Immature natural killer cell (primary cell): ENCODE data around the gene DHRS11. TPM values are rescaled to one million over a fixed set of nuclear protein-coding genes. Genes with fewer than 3 reads are reported as not detected.

Experiments
- DNase-seq, 3 donors: peaks; one replicate each; pipeline ENCODE4 v3.0.0; 2022; ENCODE audit warnings: mixed read lengths in 1 of 3
- H3K27ac Mint-ChIP-seq, 6 donors: one replicate each; pipeline ENCODE4 v1.8.0; 2020; ENCODE audit warnings: mixed read lengths in 6 of 6, mild to moderate bottlenecking in 5 of 6, inconsistent platforms in 4 of 6, moderate library complexity in 3 of 6
- H3K27me3 Mint-ChIP-seq, 3 donors: one replicate each; pipeline ENCODE4 v1.8.0; 2020 to 2021; ENCODE audit warnings: low read depth in 3 of 3, mild to moderate bottlenecking in 3 of 3, mixed read lengths in 3 of 3, moderate library complexity in 3 of 3, inconsistent platforms in 1 of 3
- H3K36me3 Mint-ChIP-seq, 3 donors: one replicate each; pipeline ENCODE4 v1.8.0; 2020; ENCODE audit warnings: mixed read lengths in 3 of 3, inconsistent platforms in 2 of 3, mild to moderate bottlenecking in 2 of 3
- H3K4me1 Mint-ChIP-seq, 2 donors: one replicate each; pipeline ENCODE4 v1.8.0; 2020; ENCODE audit warnings: inconsistent platforms in 2 of 2, mild to moderate bottlenecking in 2 of 2, mixed read lengths in 2 of 2, moderate library complexity in 1 of 2
- H3K4me3 Mint-ChIP-seq, 5 donors: one replicate each; pipeline ENCODE4 v1.8.0; 2020; ENCODE audit warnings: mild to moderate bottlenecking in 5 of 5, mixed read lengths in 5 of 5, inconsistent platforms in 3 of 5, moderate library complexity in 3 of 5
- H3K9me3 Mint-ChIP-seq, 6 donors: one replicate each; pipeline ENCODE4 v1.8.0; 2020; ENCODE audit warnings: mild to moderate bottlenecking in 6 of 6, mixed read lengths in 6 of 6, inconsistent platforms in 4 of 6, moderate library complexity in 3 of 6
- polyA plus RNA-seq, 3 donors: library from polyadenylated mRNA; unstranded; fragments of 300-500 nt; fragmentation: Illumina TruSeq; gene quantifications; one replicate each; pipeline ENCODE4 v1.2.3, GENCODE V29; 2021

Gene DHRS11
- polyA plus RNA-seq, 3 donors from 2014 or later = 3.3 to 6.0 TPM; not detected in 1

DNA sequence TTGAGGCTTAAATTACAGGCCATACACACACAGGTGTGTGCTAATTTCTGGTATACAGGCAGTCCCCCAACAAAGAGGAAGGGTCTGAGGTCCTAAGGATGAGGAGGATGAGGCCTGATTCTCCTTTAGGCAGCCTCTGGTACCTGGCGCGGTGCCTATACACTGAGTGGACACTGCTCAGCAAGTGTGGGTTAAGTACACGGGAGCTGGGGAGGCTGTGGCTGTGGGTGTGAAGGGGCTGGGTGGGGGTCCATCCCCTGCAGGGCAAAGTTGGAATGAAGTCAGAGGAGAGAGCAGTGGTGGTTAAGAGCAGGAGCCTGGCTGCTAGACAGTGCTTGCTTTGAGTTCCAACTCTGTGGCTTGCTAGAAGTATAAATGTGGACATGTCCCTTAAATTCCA, 20.6 kb downstream of the DHRS11 start:
- Mint-ChIP-seq H3K27ac (no peak overlapping the region), H3K4me3 (no peak overlapping the region), H3K9me3 (no peaks in the 10 kb centered on the region), H3K27me3 (peaks cover 0 to 5% (median 0%) of the 10 kb centered on the region in 3 donors), H3K4me1 (peaks cover 15 to 16% of the 10 kb centered on the region in 2 donors), H3K36me3 (no peaks in the 10 kb centered on the region)
- DNase-seq = no peak

DNA sequence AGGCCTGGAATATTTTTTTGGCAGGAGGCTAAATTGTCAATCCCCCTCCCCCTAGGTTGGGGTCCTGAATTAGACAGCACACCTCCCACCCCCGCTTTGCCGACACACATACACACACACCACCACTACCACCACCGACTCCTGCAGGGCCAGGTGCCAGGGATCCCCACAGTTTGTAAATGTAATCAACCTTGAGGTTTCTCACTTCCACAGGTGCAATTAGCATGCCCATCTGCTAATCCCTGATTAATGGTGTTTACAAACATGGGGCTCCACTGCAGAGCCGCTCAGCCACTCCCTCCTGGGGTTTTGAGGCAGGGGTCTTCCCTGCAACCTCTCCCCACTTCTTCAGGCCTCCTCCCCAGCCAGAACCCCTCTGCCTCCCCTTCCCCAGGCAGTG, 21.5 kb downstream of the DHRS11 start:
- H3K27me3 Mint-ChIP-seq = peaks cover 0 to 6% (median 0%) of the 10 kb centered on the region in 3 donors
- H3K9me3 Mint-ChIP-seq = no peaks in the 10 kb centered on the region
- no peak overlapping the region for H3K4me3 Mint-ChIP-seq
- no peak overlapping the region for H3K27ac Mint-ChIP-seq
- peaks cover 14 to 15% of the 10 kb centered on the region in 2 donors for H3K4me1 Mint-ChIP-seq
- H3K36me3 Mint-ChIP-seq = no peaks in the 10 kb centered on the region
- DNase-seq = no peak

DNA sequence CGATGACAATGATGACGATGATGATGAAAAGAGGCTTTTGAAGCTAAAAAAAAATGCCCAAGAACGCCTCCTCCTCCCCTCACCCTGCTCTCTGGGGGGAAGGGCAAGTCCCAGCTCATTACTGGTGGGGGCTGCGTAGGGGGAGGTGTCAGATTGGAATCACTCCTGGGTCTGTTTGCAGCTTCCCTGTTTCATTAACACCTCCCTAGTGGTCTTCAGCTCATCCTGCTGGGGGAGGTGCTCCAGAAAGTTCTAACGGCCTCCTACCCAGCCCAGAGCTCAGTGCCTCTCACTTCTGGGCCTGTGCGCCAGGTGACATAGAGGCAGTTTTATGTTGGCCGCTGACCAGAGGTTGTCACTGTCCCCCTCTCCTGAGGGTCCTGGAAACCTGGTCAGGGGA, 22.4 kb downstream of the DHRS11 start:
- no peak overlapping the region for H3K27ac Mint-ChIP-seq
- no peaks in the 10 kb centered on the region for H3K36me3 Mint-ChIP-seq

DNA sequence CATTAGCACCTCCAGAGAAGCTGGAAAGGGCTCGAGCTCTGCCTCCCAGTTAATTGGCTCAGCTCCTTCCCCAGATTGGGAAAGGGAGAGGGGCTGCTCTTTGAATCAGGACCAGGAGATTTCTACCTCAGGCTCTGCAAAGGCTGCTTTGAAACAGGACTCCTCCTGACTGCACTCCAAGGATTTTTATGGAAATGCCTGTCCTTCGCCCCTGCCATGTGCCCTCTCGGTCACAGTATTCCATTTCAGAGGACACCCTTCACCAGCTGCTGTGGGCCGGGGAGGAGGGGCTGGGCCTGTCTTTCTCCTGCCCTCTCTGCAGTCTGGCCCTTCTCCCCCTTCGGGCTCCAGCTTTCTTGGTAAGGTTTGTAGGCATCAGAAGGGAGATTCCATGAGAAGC, 23.3 kb downstream of the DHRS11 start:
- no peaks in the 10 kb centered on the region for H3K36me3 Mint-ChIP-seq
- peaks cover 0 to 6% (median 0%) of the 10 kb centered on the region in 3 donors for H3K27me3 Mint-ChIP-seq
- no peak overlapping the region for H3K4me3 Mint-ChIP-seq
- H3K4me1 Mint-ChIP-seq = no peaks in the 10 kb centered on the region
- no peak for DNase-seq
- H3K27ac Mint-ChIP-seq = no peak overlapping the region
- H3K9me3 Mint-ChIP-seq = no peaks in the 10 kb centered on the region

More for the DNA sequence above, 22.4 kb downstream of the DHRS11 start:
- H3K27me3 Mint-ChIP-seq = peaks cover 0 to 6% (median 0%) of the 10 kb centered on the region in 3 donors
- H3K4me3 Mint-ChIP-seq = no peak overlapping the region
- peaks cover 5 to 6% of the 10 kb centered on the region in 2 donors for H3K4me1 Mint-ChIP-seq
- DNase-seq = no peak
- no peaks in the 10 kb centered on the region for H3K9me3 Mint-ChIP-seq

DNA sequence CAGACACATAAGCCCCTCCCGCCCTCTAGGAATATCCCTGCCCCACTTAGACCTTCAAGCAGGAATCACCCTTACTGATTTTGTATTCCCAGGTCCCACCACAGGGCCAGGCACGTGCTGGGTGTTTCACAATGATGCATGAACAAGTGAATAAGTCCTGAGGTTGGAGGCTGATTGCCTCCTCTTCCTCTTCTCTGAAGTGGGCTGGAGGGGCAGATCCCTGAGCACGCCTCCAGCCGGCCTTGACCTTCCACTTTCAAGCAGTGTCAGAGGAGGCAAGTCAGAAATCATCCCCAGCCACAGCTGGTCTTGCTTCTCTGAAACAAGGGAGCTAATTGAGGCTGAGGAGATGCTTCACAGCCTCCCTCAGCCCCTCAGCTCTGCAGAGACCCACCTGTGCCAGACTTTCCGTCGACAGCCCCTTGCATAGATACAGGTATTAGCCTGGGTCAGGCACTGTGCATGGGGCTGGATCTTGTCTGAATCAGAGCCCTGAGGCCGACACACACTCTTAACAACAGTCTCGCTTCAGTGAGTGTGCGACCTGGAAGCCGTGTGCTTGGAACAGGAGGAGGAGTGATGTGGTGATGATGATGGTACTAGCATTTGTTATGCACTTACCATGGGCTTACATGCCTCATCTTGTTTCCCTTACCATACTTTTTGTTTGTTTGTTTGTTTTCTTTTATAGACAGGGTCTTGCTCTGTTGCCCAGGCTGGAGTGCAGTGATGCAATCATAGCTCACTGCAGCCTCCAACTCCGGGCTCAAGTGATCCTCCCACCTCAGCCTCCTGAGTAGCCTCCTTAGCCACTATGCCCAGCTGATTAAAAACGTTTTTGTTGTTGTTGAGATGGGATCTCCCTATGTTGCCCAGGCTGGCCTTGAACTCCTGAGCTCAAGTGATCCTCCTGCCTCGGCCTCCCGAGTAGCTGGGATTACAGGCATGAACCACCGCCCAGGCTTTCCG, 24.7 kb downstream of the DHRS11 start:
- Mint-ChIP-seq H3K4me1 (no peaks in the 10 kb centered on the region), H3K36me3 (no peaks in the 10 kb centered on the region), H3K27me3 (peaks cover 0 to 3% (median 0%) of the 10 kb centered on the region in 3 donors), H3K27ac (peak overlapping the region in 1 of 6 donors; percentile 34), H3K9me3 (no peaks in the 10 kb centered on the region), H3K4me3 (no peak overlapping the region)
- DNase-seq = no peak

GRCh38 chr17:36617773-36618172, 26.1 kb downstream of the DHRS11 start:
- Mint-ChIP-seq H3K27me3 (peaks cover 0 to 3% (median 0%) of the 10 kb centered on the region in 3 donors), H3K27ac (peak overlapping the region in 1 of 6 donors; percentile 67), H3K9me3 (no peaks in the 10 kb centered on the region), H3K36me3 (no peaks in the 10 kb centered on the region), H3K4me3 (no peak overlapping the region), H3K4me1 (no peaks in the 10 kb centered on the region)
- DNase-seq = no peak

- Mint-ChIP-seq H3K4me3 (no peak overlapping the region), H3K9me3 (no peaks in the 10 kb centered on the region), H3K4me1 (no peaks in the 10 kb centered on the region), H3K27me3 (no peaks in the 10 kb centered on the region), H3K27ac (no peak overlapping the region), H3K36me3 (no peaks in the 10 kb centered on the region)
- DNase-seq = no peak
Observed at GRCh38 chr17:36623281-36623680, 31.6 kb downstream of the DHRS11 start.

DNA sequence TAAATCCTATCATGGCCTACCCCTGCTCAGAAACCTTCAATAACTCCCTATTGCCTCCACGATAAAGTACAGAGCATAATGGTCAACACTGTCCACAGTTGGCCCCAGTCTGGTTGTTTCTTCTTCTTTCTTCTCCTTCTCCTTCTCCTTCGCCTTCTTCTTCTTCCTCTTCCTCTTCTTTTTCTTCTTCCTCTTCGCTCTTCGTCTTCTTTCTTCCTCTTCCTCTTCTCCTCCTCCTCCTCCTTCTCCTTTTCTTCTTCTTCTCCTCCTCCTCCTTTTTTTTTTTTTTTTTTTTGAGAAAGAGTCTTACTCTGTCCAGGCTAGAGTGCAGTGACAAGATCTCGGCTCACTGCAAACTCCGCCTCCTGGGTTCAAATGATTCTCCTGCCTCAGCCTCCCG, 33.5 kb downstream of the DHRS11 start:
- Mint-ChIP-seq H3K27me3 (no peaks in the 10 kb centered on the region), H3K9me3 (no peaks in the 10 kb centered on the region), H3K4me3 (no peak overlapping the region), H3K4me1 (no peaks in the 10 kb centered on the region), H3K27ac (no peak overlapping the region), H3K36me3 (no peaks in the 10 kb centered on the region)
- no peak for DNase-seq

DNA sequence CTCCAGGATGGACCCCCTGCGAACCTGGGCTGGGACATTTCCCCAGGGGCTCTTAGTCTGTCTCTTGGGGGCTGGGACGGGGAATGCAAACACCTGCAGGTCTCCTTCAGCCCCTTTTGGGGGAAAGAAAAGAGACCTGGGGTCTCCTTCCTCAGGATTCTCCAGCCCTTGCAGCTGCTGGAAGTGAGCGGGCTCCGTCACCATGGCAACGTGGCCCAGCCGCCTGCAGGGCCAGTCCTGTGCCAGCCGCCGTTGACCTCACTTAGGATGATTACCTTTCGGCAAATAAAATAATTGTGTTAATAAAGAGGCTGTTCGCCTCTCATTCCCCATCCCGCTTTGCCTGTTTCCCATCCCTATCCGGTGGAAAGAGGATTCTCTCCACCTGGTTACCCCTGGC, 35.4 kb downstream of the DHRS11 start:
- no peaks in the 10 kb centered on the region for H3K36me3 Mint-ChIP-seq

GRCh38 chr17:36628576-36628975, 36.9 kb downstream of the DHRS11 start:
- Mint-ChIP-seq H3K4me1 (no peaks in the 10 kb centered on the region), H3K4me3 (no peak overlapping the region), H3K36me3 (peaks cover 0 to 4% (median 0%) of the 10 kb centered on the region in 3 donors), H3K9me3 (no peaks in the 10 kb centered on the region), H3K27ac (no peak overlapping the region), H3K27me3 (peaks cover 0 to 2% (median 0%) of the 10 kb centered on the region in 3 donors)
- no peak for DNase-seq

More for the DNA sequence above, 35.4 kb downstream of the DHRS11 start:
- DNase-seq = no peak
- Mint-ChIP-seq H3K4me3 (no peak overlapping the region), H3K4me1 (no peaks in the 10 kb centered on the region), H3K27me3 (no peaks in the 10 kb centered on the region), H3K9me3 (no peaks in the 10 kb centered on the region), H3K27ac (no peak overlapping the region)

DNA sequence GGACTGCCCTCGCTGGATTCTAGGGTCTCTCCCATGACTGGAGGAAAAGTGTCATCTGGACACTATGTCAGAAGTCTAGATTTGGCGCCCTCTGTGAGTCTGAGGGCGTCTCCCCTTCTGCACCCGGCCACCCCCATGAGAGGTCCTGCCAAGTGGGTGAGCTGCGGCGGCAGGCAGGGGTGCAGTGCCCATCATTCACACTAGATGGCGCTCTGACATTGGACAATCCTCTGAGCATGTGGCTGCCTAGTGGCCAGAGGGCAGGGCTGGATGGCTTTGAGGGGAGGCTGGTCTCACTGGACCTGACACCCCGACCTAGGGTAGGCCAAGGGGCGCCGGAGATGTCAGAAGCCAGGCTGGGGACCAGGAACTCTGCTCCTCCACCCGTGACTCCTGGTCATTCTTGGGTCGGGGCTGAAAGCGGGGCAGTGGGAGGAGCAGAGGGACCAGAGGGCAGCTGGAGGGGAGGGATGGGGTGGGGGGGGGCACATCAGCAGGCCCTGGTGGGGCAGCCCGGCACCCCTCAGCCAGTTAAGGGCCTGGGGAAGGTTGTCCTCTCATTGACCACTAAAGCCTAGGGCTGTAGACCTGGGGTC, 37.7 kb downstream of the DHRS11 start:
- no peaks in the 10 kb centered on the region for H3K4me1 Mint-ChIP-seq
- no peak overlapping the region for H3K4me3 Mint-ChIP-seq
- peaks cover 0 to 2% (median 0%) of the 10 kb centered on the region in 3 donors for H3K27me3 Mint-ChIP-seq
- peaks cover 0 to 4% (median 0%) of the 10 kb centered on the region in 3 donors for H3K36me3 Mint-ChIP-seq
- H3K27ac Mint-ChIP-seq = peak overlapping the region in 1 of 6 donors; percentile 35
- H3K9me3 Mint-ChIP-seq = no peaks in the 10 kb centered on the region
- DNase-seq = peak; percentile 68 to 76 (median 72)

- no peak for DNase-seq
- Mint-ChIP-seq H3K4me1 (no peaks in the 10 kb centered on the region), H3K27ac (no peak overlapping the region), H3K4me3 (no peak overlapping the region), H3K27me3 (peaks cover 0 to 2% (median 2%) of the 10 kb centered on the region in 3 donors), H3K36me3 (peaks cover 0 to 4% (median 0%) of the 10 kb centered on the region in 3 donors), H3K9me3 (peaks cover 0 to under 1% (median 0%) of the 10 kb centered on the region in 6 donors)
Observed at GRCh38 chr17:36629970-36630502, 38.4 kb downstream of the DHRS11 start.

DNA sequence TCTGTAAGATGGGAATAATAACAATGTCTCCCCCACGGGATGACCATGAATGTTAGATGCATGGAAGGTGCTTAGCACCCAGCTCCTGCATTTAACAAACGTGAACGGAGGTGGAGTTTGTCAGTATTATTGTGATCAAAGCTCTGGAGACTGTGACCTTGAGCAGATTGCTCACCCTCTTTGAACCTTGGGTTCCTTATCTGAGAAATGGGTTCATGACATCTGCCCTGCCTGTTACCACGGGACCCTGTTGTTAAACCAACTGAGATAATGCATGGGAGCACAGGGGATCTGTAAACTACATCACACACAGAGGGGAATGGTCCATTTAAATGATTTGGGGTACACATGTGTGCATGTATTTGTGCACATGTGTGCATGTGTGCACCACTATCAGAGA, 39.3 kb downstream of the DHRS11 start:
- Mint-ChIP-seq H3K36me3 (peaks cover 0 to 4% (median 0%) of the 10 kb centered on the region in 3 donors), H3K4me3 (no peak overlapping the region), H3K4me1 (no peaks in the 10 kb centered on the region), H3K9me3 (peaks cover 0 to 1% (median 0%) of the 10 kb centered on the region in 6 donors), H3K27me3 (peaks cover 0 to 6% (median 2%) of the 10 kb centered on the region in 3 donors), H3K27ac (no peak overlapping the region)
- DNase-seq = no peak
